Measurements from ENCODE around the gene TEX26.

Gene TEX26

DNA sequence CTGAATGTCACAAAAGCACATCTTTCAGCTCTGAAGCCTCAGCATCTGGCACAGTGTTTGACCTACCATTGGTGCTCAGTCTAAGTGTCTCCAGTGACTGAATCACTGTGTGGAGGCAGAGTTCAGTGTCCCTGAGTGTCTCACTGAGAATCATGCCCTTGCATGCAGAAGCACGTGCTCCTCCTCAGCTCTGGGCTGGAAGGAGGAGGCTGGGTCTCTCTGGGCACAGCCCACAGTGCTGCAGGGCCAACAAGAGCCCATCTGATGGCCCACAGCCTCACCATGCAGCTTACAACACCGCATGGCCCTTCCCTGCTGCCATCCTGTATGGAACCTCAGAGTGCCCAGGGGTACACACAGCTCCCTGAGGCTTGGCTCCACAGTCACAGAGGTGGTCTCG lies 86.1 kb downstream of the TEX26 start:
- ChIA-PET CTCF (interaction anchor here (0.5 to 0.9 kb wide), 2 partner anchors 126 to 154 kb away, joined by 3 to 4 read pairs; no protein-coding TSS in a partner anchor), POLR2A (interaction anchor here (0.6 kb wide), 1 partner anchor 193 kb away, joined by 3 read pairs; no protein-coding TSS in a partner anchor)
- no peak overlapping the region for H3K4me3 ChIP-seq (ENCODE audit: low read depth, low read length)
- H3K27ac ChIP-seq (ENCODE audit: extremely low read depth, low read depth, low read length) = no peak overlapping the region
- H3K9me3 ChIP-seq (ENCODE audit: control insufficient read depth, insufficient read depth, low read depth, low read length) = no peaks in the 10 kb centered on the region
- no peaks in the 10 kb centered on the region for H3K4me1 ChIP-seq (ENCODE audit: control insufficient read depth, insufficient read depth, low read length)
- no peaks in the 10 kb centered on the region for H3K36me3 ChIP-seq (ENCODE audit: control insufficient read depth in 2 of 2, insufficient read depth in 1 of 2, low read length in 2 of 2)
- no peak for TF ChIP-seq ZNF202 (tag by site-specific recombination; IDR thresholded peaks at IDR 0.05; ENCODE audit: borderline replicate concordance)
- TF ChIP-seq ZNF510 (tag by site-specific recombination; IDR thresholded peaks at IDR 0.05; ENCODE audit: insufficient replicate concordance) = no peak
- TF ChIP-seq ZNF274 (IDR thresholded peaks at IDR 0.05; ENCODE audit: low read length) = no peak
- TF ChIP-seq ZNF274 (tag by site-specific recombination; IDR thresholded peaks at IDR 0.05; ENCODE audit: borderline replicate concordance) = no peak
- no peak for TF ChIP-seq ZBTB8A (tag by site-specific recombination; IDR thresholded peaks at IDR 0.05)
- TF ChIP-seq, protein P1, sequence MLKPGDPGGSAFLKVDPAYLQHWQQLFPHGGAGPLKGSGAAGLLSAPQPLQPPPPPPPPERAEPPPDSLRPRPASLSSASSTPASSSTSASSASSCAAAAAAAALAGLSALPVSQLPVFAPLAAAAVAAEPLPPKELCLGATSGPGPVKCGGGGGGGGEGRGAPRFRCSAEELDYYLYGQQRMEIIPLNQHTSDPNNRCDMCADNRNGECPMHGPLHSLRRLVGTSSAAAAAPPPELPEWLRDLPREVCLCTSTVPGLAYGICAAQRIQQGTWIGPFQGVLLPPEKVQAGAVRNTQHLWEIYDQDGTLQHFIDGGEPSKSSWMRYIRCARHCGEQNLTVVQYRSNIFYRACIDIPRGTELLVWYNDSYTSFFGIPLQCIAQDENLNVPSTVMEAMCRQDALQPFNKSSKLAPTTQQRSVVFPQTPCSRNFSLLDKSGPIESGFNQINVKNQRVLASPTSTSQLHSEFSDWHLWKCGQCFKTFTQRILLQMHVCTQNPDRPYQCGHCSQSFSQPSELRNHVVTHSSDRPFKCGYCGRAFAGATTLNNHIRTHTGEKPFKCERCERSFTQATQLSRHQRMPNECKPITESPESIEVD (tag by site-specific recombination; IDR thresholded peaks at IDR 0.05) = no peak
- TF ChIP-seq ZNF548 (tag by site-specific recombination; IDR thresholded peaks at IDR 0.05) = no peak
- TF ChIP-seq, protein P2, sequence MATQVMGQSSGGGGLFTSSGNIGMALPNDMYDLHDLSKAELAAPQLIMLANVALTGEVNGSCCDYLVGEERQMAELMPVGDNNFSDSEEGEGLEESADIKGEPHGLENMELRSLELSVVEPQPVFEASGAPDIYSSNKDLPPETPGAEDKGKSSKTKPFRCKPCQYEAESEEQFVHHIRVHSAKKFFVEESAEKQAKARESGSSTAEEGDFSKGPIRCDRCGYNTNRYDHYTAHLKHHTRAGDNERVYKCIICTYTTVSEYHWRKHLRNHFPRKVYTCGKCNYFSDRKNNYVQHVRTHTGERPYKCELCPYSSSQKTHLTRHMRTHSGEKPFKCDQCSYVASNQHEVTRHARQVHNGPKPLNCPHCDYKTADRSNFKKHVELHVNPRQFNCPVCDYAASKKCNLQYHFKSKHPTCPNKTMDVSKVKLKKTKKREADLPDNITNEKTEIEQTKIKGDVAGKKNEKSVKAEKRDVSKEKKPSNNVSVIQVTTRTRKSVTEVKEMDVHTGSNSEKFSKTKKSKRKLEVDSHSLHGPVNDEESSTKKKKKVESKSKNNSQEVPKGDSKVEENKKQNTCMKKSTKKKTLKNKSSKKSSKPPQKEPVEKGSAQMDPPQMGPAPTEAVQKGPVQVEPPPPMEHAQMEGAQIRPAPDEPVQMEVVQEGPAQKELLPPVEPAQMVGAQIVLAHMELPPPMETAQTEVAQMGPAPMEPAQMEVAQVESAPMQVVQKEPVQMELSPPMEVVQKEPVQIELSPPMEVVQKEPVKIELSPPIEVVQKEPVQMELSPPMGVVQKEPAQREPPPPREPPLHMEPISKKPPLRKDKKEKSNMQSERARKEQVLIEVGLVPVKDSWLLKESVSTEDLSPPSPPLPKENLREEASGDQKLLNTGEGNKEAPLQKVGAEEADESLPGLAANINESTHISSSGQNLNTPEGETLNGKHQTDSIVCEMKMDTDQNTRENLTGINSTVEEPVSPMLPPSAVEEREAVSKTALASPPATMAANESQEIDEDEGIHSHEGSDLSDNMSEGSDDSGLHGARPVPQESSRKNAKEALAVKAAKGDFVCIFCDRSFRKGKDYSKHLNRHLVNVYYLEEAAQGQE (tag by site-specific recombination; IDR thresholded peaks at IDR 0.05) = no peak
- no peak for TF ChIP-seq PRDM1 (tag by site-specific recombination; IDR thresholded peaks at IDR 0.05)
- no peak for TF ChIP-seq SCRT2 (tag by site-specific recombination; IDR thresholded peaks at IDR 0.05)
- TF ChIP-seq ZNF157 (tag by site-specific recombination; IDR thresholded peaks at IDR 0.05) = no peak
- no peak for TF ChIP-seq ZSCAN30 (tag by site-specific recombination; IDR thresholded peaks at IDR 0.05)
- no peak for TF ChIP-seq ZNF785 (tag by site-specific recombination; IDR thresholded peaks at IDR 0.05)
- no peak for TF ChIP-seq ZNF132 (tag by site-specific recombination; IDR thresholded peaks at IDR 0.05; ENCODE audit: borderline replicate concordance)
- no peak for TF ChIP-seq KLF7 (tag by site-specific recombination; IDR thresholded peaks at IDR 0.05; ENCODE audit: borderline replicate concordance)
- no peak for TF ChIP-seq ZNF23 (tag by site-specific recombination; IDR thresholded peaks at IDR 0.05; ENCODE audit: borderline replicate concordance)
- no peak for TF ChIP-seq ZNF623 (tag by site-specific recombination; IDR thresholded peaks at IDR 0.05)
- TF ChIP-seq ZNF501 (tag by site-specific recombination; IDR thresholded peaks at IDR 0.05) = no peak
- no peak for TF ChIP-seq KLF9 (tag by site-specific recombination; IDR thresholded peaks at IDR 0.05; ENCODE audit: low read depth)

DNA sequence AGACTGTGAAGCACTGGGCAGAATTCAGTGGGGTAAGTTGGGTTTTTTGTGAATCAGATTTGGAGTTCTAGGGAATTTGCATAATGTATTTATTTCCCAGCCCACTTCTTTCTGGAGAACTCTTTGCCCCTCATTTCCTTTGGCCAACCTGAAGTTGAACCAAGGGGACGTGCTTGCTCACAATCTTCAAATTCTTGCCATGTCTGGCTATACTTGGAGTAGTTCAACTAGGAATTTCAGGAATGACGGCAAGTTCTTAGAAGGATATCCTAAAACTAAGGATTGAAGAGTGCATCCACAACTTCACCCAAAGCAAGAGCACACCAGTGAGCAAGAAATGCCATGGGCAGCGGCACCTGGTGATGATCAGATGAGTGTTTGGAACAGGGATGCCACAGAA lies 88.5 kb downstream of the TEX26 start:
- ChIA-PET CTCF (no interaction called here), POLR2A (interaction anchor here (0.5 kb wide), 1 partner anchor 546 kb away, joined by 3 read pairs; no protein-coding TSS in a partner anchor)
- Histone ChIP-seq H3K36me3 (ENCODE audit: control insufficient read depth in 2 of 2, insufficient read depth in 1 of 2, low read length in 2 of 2) (no peaks in the 10 kb centered on the region), H3K4me3 (ENCODE audit: low read depth, low read length) (no peak overlapping the region), H3K4me1 (ENCODE audit: control insufficient read depth, insufficient read depth, low read length) (no peaks in the 10 kb centered on the region), H3K27ac (ENCODE audit: extremely low read depth, low read depth, low read length) (no peak overlapping the region), H3K9me3 (ENCODE audit: control insufficient read depth, insufficient read depth, low read depth, low read length) (no peaks in the 10 kb centered on the region)
- no peak for TF ChIP-seq ZBTB21 (tag by site-specific recombination; IDR thresholded peaks at IDR 0.05)
- no peak for TF ChIP-seq SALL2 (tag by site-specific recombination; IDR thresholded peaks at IDR 0.05; ENCODE audit: borderline replicate concordance)
- no peak for TF ChIP-seq ZNF416 (tag by site-specific recombination; IDR thresholded peaks at IDR 0.05)
